HG03457 (cell line): ENCODE measurements around the gene BBS1.
"Not testable (repeated sequence)": the region's sequence is repeated elsewhere in the genome, so short reads cannot be mapped to it uniquely, and the experiment has no call there.

Source experiments
- ATAC-seq: cut with Tn5 transposase; IDR thresholded peaks from one replicate; pipeline ENCODE4 v1.9.1; 2021; ENCODE audit warnings: moderate number of reproducible peaks; ENCODE audit not compliant: unreplicated experiment

The BBS1 gene

DNA sequence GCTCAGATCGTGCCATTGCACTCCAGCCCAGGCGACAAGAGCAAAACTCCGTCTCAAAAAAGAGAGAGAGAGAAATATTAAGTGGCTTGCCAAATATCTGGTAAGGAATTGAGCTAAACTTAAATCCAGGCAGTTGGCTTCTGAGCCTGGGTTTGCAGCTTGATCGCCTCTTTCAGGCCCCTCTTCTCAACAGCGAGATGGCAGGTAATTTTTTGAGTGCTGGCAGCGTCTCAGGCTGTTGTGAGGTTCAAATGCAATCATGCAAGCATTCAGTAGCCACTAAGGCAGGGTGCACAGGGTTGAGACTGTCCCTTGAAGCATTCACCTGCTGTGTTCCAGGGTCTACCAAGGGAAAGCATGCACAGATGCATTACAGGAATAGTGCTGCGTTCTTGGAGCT, 58.6 kb downstream of the BBS1 start:
- ATAC-seq = no peak

DNA sequence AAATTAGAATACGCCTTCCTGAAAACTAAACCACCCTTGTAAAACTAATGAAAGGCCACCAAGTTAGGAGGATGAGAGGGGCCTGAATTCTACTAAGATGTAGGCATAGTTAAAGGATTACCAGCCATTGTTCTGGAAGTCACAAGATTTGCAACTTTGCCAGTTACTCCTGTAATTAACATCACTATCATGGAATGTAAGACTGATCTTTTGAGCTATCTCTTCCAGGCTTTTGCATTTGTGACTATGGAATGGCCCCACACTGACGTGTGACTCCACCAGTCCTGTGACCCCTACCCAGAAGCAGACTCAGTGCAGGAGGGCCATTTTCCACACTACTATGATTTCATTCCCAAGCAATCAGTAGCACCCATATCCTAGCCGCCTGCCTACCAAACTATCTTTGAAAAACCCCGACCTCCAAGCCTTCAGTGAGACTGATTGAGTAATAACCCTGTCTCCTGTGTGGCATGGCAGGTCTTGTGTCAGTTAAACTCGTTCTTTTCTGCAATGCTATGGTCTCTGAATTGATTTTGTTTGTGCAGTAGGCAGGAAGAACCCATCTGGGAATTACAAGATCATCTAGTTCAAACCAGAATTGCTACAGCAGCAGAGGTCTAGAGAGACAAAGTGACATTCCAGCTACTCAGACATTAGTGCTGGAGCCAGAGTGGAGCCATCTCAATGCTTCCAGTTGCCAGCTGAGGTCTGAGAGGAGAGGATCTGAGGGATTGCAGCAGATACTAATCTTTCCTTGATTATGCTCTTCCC, 59.8 kb downstream of the BBS1 start:
- ATAC-seq = no peak

DNA sequence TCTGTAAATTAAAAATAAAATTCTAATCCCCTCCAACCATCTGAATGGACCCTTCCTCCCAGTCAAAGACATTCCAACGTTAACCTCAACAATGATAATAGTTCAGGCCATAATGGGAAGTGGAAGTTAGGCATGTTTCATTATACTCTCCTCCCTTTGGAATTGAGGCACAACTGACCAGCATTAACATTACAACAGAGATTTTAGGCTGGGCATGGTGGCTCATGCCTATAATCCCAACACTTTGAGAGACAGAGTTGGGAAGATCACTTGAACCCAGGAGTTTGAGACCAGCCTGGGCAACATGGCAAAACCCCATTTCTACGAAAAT, 60.4 kb downstream of the BBS1 start:
- no peak for ATAC-seq

- ATAC-seq = no peak
Observed at GRCh38 chr11:66579017-66579606, 68.7 kb downstream of the BBS1 start.

DNA sequence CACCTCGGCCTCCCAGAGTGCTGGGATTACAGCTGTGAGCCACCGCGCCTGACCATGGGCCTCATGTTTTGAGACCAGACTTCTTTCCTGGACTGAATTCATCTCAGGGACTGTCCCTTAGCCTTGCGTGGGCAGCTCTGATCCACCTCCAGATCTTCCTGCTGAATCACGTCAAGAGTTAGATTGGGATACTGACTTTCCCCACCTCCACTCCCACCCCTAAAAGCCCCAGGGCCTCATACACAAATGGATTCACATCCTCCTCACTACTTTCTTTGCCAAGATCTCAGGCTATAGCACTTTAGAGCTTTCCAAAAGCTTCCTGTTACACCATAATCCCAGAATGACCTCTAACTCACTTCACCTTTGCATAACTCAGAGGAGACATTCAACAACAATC, 70.4 kb downstream of the BBS1 start:
- no peak for ATAC-seq

- no peak for ATAC-seq
Observed at GRCh38 chr11:66581261-66581660, 70.8 kb downstream of the BBS1 start.

- ATAC-seq = not testable (repeated sequence)
Observed at GRCh38 chr11:66582565-66583147, 72.2 kb downstream of the BBS1 start.
